HG02981 (cell line): ENCODE data around the gene UGT1A1.
"Not testable (repeated sequence)": the region's sequence is repeated elsewhere in the genome, so short reads cannot be mapped to it uniquely, and the experiment has no call there.

Experiments
- ATAC-seq: cut with Tn5 transposase; IDR thresholded peaks from one replicate; pipeline ENCODE4 v1.9.1; 2021; ENCODE audit warnings: mild to moderate bottlenecking, moderate library complexity; ENCODE audit not compliant: unreplicated experiment

The UGT1A1 gene

DNA sequence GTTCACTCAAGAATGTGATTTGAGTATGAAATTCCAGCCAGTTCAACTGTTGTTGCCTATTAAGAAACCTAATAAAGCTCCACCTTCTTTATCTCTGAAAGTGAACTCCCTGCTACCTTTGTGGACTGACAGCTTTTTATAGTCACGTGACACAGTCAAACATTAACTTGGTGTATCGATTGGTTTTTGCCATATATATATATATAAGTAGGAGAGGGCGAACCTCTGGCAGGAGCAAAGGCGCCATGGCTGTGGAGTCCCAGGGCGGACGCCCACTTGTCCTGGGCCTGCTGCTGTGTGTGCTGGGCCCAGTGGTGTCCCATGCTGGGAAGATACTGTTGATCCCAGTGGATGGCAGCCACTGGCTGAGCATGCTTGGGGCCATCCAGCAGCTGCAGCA lies at the start of gene UGT1A1:
TSS of gene UGT1A1 (plus strand) at position 228 of the 400 bp plus-strand sequence. CDS start at position 246, 18 bp downstream.
- no peak for ATAC-seq

DNA sequence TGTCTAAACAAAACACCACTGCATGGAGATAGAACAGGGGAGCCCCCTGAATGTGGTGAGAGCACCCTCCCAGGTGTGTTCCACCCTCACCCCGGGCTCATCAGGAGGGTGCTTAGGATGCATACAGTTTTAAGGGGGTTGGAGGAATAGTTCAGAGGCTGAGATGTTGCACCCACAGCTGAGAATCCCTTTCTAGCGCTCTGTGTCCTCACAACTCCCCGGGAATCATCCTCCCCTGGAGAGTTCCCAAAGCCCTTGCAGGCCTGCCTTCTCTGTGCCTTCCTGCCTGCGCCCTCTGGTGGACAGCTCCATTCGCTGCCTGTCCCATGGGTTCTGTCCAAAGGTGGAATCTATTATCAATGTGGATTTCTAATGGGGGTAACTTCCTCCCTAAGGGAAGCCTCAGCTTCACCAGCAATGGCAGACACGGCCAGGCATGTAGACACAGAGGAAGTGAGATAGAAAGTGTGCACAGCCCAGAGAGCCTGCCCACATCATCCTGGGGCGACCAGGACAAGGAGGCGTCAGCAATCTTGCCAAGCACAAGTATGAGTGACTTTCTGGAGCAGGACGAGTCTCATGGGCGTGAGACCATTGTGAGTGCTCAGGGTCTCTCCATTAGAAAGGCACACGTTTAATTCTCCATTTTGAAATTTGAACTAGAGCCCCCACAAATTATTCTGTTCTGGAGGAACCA lies 48.6 kb upstream of the UGT1A1 start:
- ATAC-seq: no peak

DNA sequence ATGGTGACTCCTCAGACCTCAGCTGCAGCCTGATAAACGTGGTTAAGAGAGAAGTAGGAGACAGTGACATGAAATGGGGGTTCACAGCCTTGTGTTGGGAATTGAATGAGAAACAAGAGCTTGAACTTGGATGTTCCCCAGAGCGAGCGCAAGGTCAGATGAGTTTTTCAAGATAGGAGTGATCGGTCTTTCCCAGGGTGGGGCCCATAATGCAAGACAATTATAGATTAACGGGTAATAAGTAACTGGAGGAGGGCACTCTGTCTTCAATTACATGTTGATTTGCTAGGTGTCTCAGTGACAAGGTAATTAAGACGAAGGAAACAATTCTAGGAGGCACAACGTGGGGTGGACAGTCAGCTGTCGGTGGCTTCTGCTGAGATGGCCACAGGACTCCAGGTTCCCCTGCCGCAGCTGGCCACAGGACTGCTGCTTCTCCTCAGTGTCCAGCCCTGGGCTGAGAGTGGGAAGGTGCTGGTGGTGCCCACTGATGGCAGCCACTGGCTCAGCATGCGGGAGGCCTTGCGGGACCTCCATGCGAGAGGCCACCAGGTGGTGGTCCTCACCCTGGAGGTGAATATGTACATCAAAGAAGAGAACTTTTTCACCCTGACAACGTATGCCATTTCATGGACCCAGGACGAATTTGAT lies 47.3 kb upstream of the UGT1A1 start, which contains the start of gene UGT1A5:
TSS of gene UGT1A5 (plus strand) at position 297 of the 651 bp plus-strand sequence. CDS start at position 382, 85 bp downstream.
- no peak for ATAC-seq

DNA sequence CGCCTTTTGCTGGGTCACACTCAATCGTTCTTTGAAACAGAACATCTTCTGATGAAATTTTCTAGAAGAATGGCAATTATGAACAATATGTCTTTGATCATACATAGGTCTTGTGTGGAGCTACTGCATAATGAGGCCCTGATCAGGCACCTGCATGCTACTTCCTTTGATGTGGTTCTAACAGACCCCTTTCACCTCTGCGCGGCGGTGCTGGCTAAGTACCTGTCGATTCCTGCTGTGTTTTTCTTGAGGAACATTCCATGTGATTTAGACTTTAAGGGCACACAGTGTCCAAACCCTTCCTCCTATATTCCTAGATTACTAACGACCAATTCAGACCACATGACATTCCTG lies 46.8 kb upstream of the UGT1A1 start:
- ATAC-seq: no peak

DNA sequence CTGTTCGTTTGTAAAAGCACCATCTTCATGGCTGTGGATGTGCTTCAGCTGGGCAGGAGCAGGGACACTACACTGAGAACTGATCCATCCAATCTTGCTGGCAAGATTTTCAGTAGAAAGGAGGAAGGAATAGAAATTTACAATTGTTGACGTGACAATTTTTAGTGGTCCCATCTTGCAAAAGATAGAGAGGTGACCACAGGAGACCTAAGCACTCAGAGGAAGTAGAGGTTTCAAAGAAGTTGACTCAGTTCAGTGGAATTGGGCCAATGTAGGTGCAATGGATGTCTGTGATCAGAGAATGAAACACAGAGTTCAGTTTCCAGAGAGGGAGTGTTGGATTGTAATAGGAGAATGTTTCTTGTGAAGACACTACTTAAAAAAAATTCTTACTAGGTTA lies 45.9 kb upstream of the UGT1A1 start:
- ATAC-seq: no peak

DNA sequence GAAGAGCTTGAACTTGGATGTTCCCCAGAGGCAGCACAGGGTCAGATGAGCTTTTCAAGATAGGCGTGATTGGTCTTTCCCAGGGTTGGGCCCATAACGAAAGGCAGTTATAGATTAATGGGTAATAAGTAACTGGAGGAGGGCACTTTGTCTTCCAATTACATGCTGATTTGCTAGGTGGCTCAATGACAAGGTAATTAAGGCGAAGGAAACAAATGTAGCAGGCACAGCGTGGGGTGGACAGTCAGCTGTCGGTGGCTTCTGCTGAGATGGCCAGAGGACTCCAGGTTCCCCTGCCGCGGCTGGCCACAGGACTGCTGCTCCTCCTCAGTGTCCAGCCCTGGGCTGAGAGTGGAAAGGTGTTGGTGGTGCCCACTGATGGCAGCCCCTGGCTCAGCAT lies 41.5 kb upstream of the UGT1A1 start, which contains the start of gene UGT1A4:
TSS of gene UGT1A4 (plus strand) at position 185 of the 400 bp plus-strand sequence. CDS start at position 270, 85 bp downstream.
- no peak for ATAC-seq

DNA sequence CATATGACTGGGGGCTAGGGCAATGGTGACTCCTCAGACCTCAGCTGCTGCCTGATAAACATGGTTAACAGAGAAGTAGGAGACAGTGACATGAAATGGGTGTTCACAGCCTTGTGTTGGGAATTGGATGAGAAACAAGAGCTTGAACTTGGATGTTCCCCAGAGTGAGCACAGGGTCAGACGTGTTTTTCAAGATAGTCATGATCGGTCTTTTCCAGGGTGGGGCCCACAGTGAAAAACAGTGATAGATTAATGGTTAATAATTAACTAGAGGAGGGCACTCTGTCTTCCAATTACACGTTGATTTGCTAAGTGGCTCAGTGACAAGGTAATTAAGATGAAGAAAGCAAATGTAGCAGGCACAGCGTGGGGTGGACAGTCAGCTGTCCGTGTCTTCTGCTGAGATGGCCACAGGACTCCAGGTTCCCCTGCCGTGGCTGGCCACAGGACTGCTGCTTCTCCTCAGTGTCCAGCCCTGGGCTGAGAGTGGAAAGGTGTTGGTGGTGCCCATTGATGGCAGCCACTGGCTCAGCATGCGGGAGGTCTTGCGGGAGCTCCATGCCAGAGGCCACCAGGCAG lies 31.3 kb upstream of the UGT1A1 start, which contains the start of gene UGT1A3:
TSS of gene UGT1A3 (plus strand) at position 320 of the 579 bp plus-strand sequence. CDS start at position 405, 85 bp downstream.
- ATAC-seq: no peak

DNA sequence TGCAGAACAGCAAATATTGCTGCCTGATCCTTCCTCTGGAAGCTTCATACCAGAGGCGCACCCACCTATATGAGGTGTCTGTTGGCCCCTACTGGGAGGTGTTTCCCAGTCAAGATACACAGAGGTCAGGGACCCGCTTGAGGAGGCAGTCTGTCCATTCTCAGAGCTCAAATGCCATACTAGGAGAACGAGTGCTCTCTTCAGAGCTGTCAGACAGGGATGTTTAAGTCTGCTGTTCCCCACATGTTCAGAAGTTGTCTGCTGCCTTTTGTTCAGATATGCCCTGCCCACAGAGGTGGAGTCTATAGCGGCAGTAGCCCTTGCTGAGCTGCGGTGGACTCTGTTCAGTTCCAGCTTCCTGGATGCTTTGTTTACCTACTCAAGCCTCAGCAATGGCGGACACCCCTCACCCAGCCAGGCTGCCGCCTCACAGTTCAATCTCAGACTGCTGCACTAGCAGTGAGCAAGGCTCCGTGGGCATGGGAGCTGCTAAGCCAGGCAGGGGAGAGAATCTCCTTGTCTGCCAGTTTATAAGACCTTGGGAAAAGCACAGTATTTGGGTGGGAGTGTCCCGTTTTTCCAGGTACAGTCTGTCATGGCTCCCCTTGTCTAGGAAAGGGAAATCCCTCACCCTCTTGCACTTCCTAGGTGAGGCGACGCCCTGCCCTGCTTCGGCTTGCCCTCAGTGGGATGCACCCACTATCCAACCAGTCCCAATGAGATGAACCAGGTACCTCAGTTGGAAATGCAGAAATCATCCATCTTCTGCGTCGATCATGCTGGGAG lies 23.0 kb upstream of the UGT1A1 start:
- not testable (repeated sequence) for ATAC-seq

DNA sequence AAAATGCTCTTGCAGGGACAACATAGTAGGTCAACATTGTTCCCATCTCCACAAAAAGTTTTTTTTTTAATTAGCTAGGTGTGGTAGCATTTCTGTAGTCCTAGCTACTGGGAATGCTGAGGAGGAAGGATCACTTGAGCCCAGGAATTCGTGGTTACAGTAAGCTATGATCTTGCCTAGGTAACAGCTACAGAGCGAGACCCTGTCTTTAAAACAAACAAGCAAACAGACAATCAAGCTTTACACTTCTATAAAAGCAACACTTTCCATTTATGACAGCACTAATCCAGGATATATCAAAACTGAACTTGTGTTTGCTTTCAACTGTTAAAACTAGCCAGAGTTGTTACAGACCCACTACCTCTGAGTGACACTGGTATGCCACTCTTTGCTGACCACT lies 19.2 kb upstream of the UGT1A1 start:
- ATAC-seq: no peak

DNA sequence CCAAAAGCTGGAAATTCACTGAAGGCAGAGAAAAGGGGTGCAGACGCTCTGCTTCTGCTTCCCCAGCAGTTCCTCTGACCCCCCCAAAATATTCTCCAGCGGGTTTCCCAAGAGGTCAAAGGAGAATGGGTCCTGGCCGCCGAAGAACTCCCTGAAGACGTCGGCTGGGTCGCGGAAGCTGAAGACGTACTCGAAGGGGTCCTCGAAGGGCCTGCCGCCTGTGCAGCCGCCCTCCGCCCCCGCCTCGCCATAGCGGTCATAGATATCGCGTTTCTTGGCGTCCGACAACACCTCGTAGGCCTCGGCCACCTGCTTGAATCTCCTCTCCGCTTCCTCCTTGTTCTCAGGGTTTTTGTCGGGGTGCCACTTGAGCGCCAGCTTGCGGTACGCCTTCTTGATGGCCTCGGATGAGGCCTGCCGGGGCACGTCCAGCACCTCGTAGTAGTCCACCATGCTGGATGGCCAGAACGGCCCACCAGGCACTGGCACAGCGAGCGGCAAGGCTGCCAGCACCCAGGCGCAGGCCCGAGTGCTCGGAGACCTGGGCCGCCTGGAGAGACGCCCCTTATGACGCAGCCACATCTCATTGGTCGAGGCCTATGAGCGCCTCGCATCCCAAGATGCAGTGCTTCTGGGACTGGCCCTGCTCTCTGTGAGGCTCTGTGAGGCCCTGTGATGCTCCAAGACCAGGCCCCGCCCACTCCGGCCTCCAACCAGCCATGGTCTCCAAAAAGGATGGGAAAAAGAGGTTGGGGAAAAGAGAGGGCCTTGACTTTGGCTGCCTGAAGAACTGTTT lies 16.4 kb upstream of the UGT1A1 start:
- ATAC-seq: no peak

DNA sequence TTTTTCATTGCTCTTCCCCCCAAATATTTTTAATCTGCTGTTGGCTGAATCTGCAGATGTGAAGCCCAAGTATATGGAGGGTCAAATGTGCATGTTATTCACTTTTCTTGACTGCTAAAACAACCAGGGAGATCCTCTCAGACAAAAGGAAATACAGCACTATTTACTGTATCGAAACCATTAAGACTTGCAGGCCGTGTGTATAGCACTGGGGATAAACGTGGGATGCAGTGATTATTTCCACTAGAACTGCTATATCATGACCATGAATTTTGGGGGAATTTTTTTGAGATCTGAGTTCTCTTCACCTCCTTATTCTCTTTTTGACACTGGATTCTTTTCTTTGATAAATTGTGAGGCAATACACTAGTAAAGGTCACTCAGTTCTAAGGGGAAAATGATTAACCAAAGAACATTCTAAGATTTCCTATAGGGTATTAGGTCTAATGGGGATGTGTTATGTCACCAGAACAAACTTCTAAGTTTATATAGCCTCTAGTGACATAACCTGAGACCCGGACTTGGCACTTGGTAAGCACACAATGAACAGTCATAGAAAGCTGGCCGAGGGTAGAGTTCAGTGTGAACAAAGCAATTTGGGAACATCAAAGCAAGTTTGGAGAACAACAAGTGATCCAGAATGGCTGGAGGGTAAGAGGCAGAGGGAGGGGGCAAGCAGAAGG lies 14.9 kb upstream of the UGT1A1 start:
- no peak for ATAC-seq

DNA sequence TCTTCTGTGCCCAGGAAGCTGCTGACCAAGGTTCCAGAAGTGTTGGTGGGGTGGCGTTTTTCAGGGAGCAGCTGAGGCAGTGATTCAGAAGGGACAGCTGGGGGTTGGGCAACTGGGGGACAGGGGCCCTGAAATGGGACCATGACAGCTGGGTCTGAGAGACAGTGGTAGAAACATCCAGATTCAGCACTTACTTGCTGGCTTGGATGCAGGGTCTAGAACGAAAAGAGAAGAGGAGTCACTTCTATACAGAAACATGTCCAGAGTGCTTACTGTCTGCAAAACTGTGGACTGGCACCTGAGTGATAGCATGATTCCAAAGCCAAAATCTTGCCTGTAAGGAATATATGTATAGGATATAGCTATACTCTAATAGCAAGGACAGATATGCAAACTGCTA lies 14.2 kb upstream of the UGT1A1 start:
- not testable (repeated sequence) for ATAC-seq

DNA sequence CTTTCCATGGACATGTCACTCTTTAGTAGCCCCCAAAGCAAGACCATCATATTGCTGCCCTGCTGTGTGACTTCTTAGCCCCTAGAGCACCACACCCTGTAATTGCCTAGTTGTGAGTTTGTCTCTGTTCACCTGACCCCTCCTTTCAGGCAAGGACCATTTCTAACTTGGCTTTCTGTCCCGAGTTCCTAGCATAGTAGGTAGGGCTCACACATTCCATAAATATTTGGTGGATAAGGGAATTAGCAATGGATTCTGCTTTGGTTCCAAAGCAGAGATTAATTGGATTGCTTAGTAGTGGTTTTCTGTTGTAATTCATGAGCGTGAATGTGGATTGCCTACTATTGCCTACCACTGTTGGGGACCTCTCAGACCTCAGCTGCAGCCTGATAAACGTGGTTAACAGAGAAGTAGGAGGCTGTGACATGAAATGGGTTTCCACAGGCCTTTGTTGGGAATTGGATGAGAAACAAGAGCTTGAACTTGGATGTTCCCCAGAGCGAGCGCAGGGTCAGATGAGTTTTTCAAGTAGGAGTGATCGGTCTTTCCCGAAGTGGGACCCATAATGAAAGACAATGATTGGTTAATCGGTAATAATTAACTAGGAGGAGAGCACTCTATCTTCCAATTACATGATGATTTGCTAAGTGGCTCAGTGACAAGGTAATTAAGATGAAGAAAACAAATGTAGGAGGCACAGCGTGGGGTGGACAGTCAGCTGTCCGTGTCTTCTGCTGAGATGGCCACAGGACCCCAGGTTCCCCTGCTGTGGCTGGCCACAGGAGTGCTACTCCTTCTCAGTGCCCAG lies 13.4 kb upstream of the UGT1A1 start:
- ATAC-seq: no peak

DNA sequence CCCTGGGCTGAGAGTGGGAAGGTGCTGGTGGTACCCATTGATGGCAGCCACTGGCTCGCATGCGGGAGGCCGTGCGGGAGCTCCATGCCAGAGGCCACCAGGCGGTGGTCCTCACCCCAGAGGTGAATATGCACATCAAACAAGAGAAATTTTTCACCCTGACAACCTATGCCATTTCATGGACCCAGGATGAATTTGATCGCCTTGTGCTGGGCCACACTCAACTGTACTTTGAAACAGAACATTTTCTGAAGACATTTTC lies 12.9 kb upstream of the UGT1A1 start:
- no peak for ATAC-seq

DNA sequence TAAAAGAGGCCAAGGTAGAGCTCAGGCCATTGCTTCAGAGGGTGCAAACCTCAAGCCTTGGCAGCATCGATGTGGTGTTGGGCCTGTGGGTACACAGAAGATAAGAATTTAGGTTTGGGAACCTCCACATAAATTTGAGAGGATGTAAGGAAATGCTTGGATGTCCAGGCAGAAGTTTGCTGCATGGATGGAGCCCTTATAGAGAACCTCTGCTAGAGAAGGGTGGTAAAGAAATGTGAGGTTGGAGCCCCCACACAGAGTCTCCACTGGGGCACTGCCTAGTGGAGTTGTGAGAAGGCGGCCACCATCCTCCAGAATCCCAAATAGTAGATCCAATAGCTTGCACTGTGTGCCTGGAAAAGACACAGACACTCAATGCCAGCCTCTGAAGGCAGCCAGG lies 9.4 kb upstream of the UGT1A1 start:
- ATAC-seq: not testable (repeated sequence)

DNA sequence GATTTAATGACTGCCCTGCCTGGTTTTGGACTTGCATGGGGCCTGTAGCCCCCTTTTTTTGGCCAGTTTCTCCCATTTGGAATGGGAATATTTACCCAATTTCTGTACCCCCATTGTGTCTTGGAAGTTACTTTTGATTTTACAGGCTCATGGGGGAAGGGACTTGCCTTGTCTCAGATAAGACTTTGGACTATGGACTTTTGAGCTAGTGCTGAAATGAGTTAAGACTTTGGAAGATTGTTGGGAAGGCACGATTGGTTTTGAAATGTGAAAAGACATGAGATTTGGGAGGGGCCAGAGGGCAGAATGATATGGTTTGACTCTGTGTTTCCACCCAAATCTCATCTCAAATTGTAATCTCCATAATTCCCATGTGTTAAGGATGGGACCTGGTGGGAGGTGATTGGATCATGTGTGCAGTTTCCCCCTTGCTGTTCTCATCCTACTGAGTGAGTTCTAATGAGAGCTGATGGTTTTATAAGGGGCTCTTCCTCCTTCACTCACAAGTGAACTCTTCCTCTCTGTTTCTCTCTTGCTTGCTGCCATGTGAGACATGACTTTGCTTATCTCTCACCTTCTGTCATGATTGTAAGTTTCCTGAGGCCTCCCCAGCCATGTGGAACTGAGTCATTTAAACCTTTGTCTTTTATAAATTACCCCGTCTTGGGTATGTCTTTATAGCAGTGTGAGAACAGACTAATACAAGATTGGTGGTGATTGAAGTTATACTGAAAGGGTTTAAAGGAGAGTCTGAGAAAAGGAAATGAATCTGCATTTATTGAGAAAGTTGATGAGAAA lies 8.7 kb upstream of the UGT1A1 start:
- ATAC-seq: not testable (repeated sequence)

DNA sequence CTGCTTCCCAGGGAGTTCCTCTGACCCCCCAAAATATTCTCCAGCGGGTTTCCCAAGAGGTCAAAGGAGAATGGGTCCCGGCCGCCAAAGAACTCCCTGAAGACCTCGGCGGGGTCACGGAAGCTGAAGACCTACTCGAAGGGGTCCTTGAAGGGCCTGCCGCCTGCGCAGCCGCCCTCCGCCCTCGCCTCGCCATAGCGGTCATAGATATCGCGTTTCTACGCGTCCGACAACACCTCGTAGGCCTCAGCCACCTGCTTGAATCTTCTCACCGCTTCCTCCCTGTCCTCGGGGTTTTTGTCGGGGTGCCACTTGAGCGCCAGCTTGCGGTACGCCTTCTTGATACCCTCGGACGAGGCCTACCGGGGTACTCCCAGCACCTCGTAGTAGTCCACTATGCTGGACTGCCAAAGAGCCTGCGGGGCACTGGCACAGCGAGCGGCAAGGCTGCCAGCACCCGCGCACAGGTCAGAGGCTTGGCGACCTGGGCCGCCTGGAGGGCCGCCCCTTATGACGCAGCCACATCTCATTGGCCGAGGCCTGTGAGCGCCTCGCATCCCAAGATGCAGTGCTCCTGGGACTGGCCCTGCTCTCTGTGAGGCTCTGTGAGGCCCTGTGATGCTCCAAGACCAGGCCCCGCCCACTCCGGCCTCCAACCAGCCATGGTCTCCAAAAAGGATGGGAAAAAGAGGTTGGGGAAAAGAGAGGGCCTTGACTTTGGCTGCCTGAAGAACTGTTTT lies 5.0 kb upstream of the UGT1A1 start:
- ATAC-seq: no peak
